Erythroblast (primary cell): ENCODE measurements around the gene KANSL1.

Source experiments
- GATA1 ChIP-seq: IDR thresholded peaks from 2 replicates; pipeline ENCODE4 v1.6.1; 2011; ENCODE audit warnings: low read depth, mild to moderate bottlenecking, control low read depth, low read length, moderate library complexity
- POLR2A ChIP-seq: IDR thresholded peaks from 2 replicates; pipeline ENCODE4 v1.6.1; 2011; ENCODE audit warnings: mild to moderate bottlenecking, low read length

- TF ChIP-seq POLR2A (no peak), GATA1 (no peak)
These were observed 195.6 kb downstream of the KANSL1 start for GRCh38 chr17:45997624-45998023.
